H9 (cell line): ENCODE data around the gene GSX2. TPM values are rescaled to one million over a fixed set of nuclear protein-coding genes. Genes with fewer than 3 reads are reported as not detected.

Experiments used
- DNase-seq: peaks from one replicate; pipeline ENCODE4 v3.0.0-alpha.2; 2017
- H2AFZ ChIP-seq: one replicate; pipeline ENCODE4 v1.6.1; 2013; ENCODE audit warnings: mild to moderate bottlenecking, low read length, control low read depth, moderate library complexity
- H2AK5ac ChIP-seq: 2 replicates; pipeline ENCODE4 v1.6.1; 2013; ENCODE audit warnings: low read length, control low read depth, mixed read lengths; ENCODE audit not compliant: insufficient read length
- H2BK120ac ChIP-seq: one replicate; pipeline ENCODE4 v1.6.1; 2013; ENCODE audit warnings: low read depth, mild to moderate bottlenecking, low read length, control low read depth, inconsistent platforms; ENCODE audit not compliant: poor library complexity, severe bottlenecking
- H2BK12ac ChIP-seq: 2 replicates; pipeline ENCODE4 v1.6.1; 2013; ENCODE audit warnings: low read length, control low read depth, mixed read lengths, low read depth; ENCODE audit not compliant: insufficient read length
- H2BK15ac ChIP-seq: 2 replicates; pipeline ENCODE4 v1.6.1; 2013; ENCODE audit warnings: low read depth, low read length, control low read depth
- H2BK20ac ChIP-seq: one replicate; pipeline ENCODE4 v1.6.1; 2013; ENCODE audit warnings: low read depth, mild to moderate bottlenecking, low read length, control low read depth, inconsistent platforms; ENCODE audit not compliant: poor library complexity, severe bottlenecking
- H2BK5ac ChIP-seq: 2 replicates; pipeline ENCODE4 v1.6.1; 2013; ENCODE audit warnings: low read length, control low read depth, mixed read lengths; ENCODE audit not compliant: insufficient read length
- H3K14ac ChIP-seq: 2 replicates; pipeline ENCODE4 v1.6.1; 2013; ENCODE audit warnings: low read length, control low read depth; ENCODE audit not compliant: insufficient read depth
- H3K18ac ChIP-seq: 2 replicates; pipeline ENCODE4 v1.6.1; 2013; ENCODE audit warnings: low read depth, mild to moderate bottlenecking, mixed read lengths, low read length, control low read depth; ENCODE audit not compliant: insufficient read length
- H3K23ac ChIP-seq: 2 replicates; pipeline ENCODE4 v1.6.1; 2013; ENCODE audit warnings: low read length, control low read depth, mixed read lengths, low read depth; ENCODE audit not compliant: insufficient read length
- H3K23me2 ChIP-seq: 2 replicates; pipeline ENCODE4 v1.6.1; 2013; ENCODE audit warnings: low read depth, mild to moderate bottlenecking, mixed read lengths, low read length, control low read depth; ENCODE audit not compliant: insufficient read length, poor library complexity, severe bottlenecking
- H3K27ac ChIP-seq: 2 replicates; pipeline ENCODE4 v1.5.1; 2013; ENCODE audit warnings: low read length, control low read depth, mixed read lengths, low read depth; ENCODE audit not compliant: insufficient read length
- H3K27me3 ChIP-seq: 2 replicates; pipeline ENCODE4 v1.6.1; 2013; ENCODE audit warnings: low read length, control low read depth, inconsistent platforms; ENCODE audit not compliant: insufficient read depth
- H3K4ac ChIP-seq: 2 replicates; pipeline ENCODE4 v1.6.1; 2013; ENCODE audit warnings: low read depth, mild to moderate bottlenecking, control low read depth, inconsistent platforms, low read length, moderate library complexity
- H3K4me1 ChIP-seq: 2 replicates; pipeline ENCODE4 v1.6.1; 2013; ENCODE audit warnings: low read length, control low read depth, inconsistent platforms; ENCODE audit not compliant: insufficient read depth
- H3K4me2 ChIP-seq: 2 replicates; pipeline ENCODE4 v1.6.1; 2013; ENCODE audit warnings: low read length, control low read depth, mixed read lengths; ENCODE audit not compliant: insufficient read length, insufficient read depth
- H3K56ac ChIP-seq: 2 replicates; pipeline ENCODE4 v1.6.1; 2013; ENCODE audit warnings: low read depth, mild to moderate bottlenecking, mixed read lengths, low read length, control low read depth; ENCODE audit not compliant: insufficient read length
- H3K79me1 ChIP-seq: 2 replicates; pipeline ENCODE4 v1.6.1; 2013; ENCODE audit warnings: low read depth, mild to moderate bottlenecking, moderate library complexity, low read length, control low read depth, inconsistent platforms; ENCODE audit not compliant: insufficient read depth, poor library complexity, severe bottlenecking
- H3K79me2 ChIP-seq: 2 replicates; pipeline ENCODE4 v1.6.1; 2013; ENCODE audit warnings: low read length, control low read depth, inconsistent platforms; ENCODE audit not compliant: insufficient read depth
- H3K9ac ChIP-seq: 2 replicates; pipeline ENCODE4 v1.6.1; 2013; ENCODE audit warnings: low read length, control low read depth, mixed read lengths; ENCODE audit not compliant: insufficient read length; ENCODE audit errors: extremely low read depth
- H3K9me3 ChIP-seq: one replicate; pipeline ENCODE4 v1.6.1; 2013; ENCODE audit warnings: low read depth, low read length, inconsistent platforms; ENCODE audit not compliant: control insufficient read depth
- H3T11ph ChIP-seq: one replicate; pipeline ENCODE4 v1.6.1; 2013; ENCODE audit warnings: mild to moderate bottlenecking, low read length, control low read depth, inconsistent platforms
- H4K20me1 ChIP-seq: one replicate; pipeline ENCODE4 v1.6.1; 2013; ENCODE audit not compliant: control insufficient read depth, insufficient read length, insufficient read depth
- H4K5ac ChIP-seq: 2 replicates; pipeline ENCODE4 v1.6.1; 2013; ENCODE audit warnings: low read depth, mild to moderate bottlenecking, mixed read lengths, low read length, control low read depth; ENCODE audit not compliant: insufficient read length
- H4K8ac ChIP-seq: replicated peaks from 2 replicates; pipeline ENCODE4 v1.6.1; 2013; ENCODE audit warnings: low read length, control low read depth, mixed read lengths, low read depth; ENCODE audit not compliant: insufficient read length
- H4K91ac ChIP-seq: 2 replicates; pipeline ENCODE4 v1.6.1; 2013; ENCODE audit warnings: low read depth, mild to moderate bottlenecking, moderate library complexity, mixed read lengths, low read length, control low read depth; ENCODE audit not compliant: insufficient read length
- H3K27ac Mint-ChIP-seq, 3 experiments: 2 replicates in 2 of 3; 3 replicates in 1 of 3; pipeline ENCODE4 v1.8.0; 2020 to 2021; ENCODE audit warnings: mixed read lengths in 3 of 3, mild to moderate bottlenecking in 1 of 3, moderate library complexity in 1 of 3
- H3K27me3 Mint-ChIP-seq: 2 replicates; pipeline ENCODE4 v1.8.0; 2021; ENCODE audit warnings: low read depth, mild to moderate bottlenecking, moderate library complexity, mixed read lengths
- H3K36me3 Mint-ChIP-seq, 3 experiments: 2 replicates in 2 of 3; 3 replicates in 1 of 3; pipeline ENCODE4 v1.8.0; 2020 to 2021; ENCODE audit warnings: low read depth in 3 of 3, mixed read lengths in 3 of 3; ENCODE audit not compliant: insufficient read depth in 1 of 3
- H3K4me1 Mint-ChIP-seq, 2 experiments: 2 replicates each; pipeline ENCODE4 v1.8.0; 2020; ENCODE audit warnings: mixed read lengths in 2 of 2
- H3K4me3 Mint-ChIP-seq, 2 experiments: 2 replicates in 1 of 2; 3 replicates in 1 of 2; pipeline ENCODE4 v1.8.0; 2020 to 2021; ENCODE audit warnings: mild to moderate bottlenecking in 2 of 2, mixed read lengths in 2 of 2, moderate library complexity in 1 of 2
- H3K9me3 Mint-ChIP-seq, 2 experiments: 2 replicates in 1 of 2; 3 replicates in 1 of 2; pipeline ENCODE4 v1.8.0; 2020; ENCODE audit warnings: mild to moderate bottlenecking in 2 of 2, mixed read lengths in 2 of 2, moderate library complexity in 1 of 2
- CTCF ChIP-seq: fragments of 200-600 bp; sonication (generic); conservative IDR thresholded peaks from 3 replicates; pipeline ENCODE4 v1.8.0; 2021; ENCODE audit warnings: antibody characterized with exemption, mild to moderate bottlenecking
- WGBS: extraction: QIAGEN DNeasy Blood & Tissue Kit; methylation state at CpG from one replicate; pipeline ENCODE4 v1.1.7; 2013; ENCODE audit warnings: missing lambda C conversion rate, low lambda C conversion rate, mixed read lengths; ENCODE audit not compliant: insufficient read length; ENCODE audit errors: extremely low coverage; 5-methylcytosine and 5-hydroxymethylcytosine counted together
- total RNA-seq: library from RNA; stranded (reverse); gene quantifications from 2 replicates; pipeline ENCODE4 v1.2.1, GENCODE V29; 2021

The GSX2 gene
- total RNA-seq, 1 experiment from 2014 or later = not detected

GRCh38 chr4:54109241-54110018 is 9.5 kb downstream of the GSX2 start:
- no peaks in the 10 kb centered on the region for H3K9me3 ChIP-seq
- H4K5ac ChIP-seq = no peak overlapping the region
- H3K4me1 ChIP-seq = no peaks in the 10 kb centered on the region; the same call in 1 of the 2 replicates
- no CpG with 5 or more reads among the region's 51 CpGs for WGBS
- H3K79me2 ChIP-seq = no peaks in the 10 kb centered on the region
- H4K8ac ChIP-seq = no peak overlapping the region
- H4K91ac ChIP-seq = no peak overlapping the region
- H2AFZ ChIP-seq = no peak overlapping the region
- no peak overlapping the region for H3K9ac ChIP-seq
- no peak overlapping the region for H3K4ac ChIP-seq
- H3K27me3 ChIP-seq = peaks cover 39% of the 10 kb centered on the region
- Mint-ChIP-seq H3K4me1 (peaks cover 35 to 47% of the 10 kb centered on the region in 2 experiments), H3K4me3 (peak overlapping the region; percentile 35 to 74), H3K27ac (no peak overlapping the region), H3K36me3 (0 out of 7 replicates have a peak, but pooled peaks cover 0 to 2% (median 0%) of the 10 kb centered on the region in 3 experiments), H3K27me3 (peaks cover 92% of the 10 kb centered on the region), H3K9me3 (peaks cover 0 to 3% of the 10 kb centered on the region in 2 experiments; a peak in 1 of 5 replicates)
- no peak overlapping the region for H2BK120ac ChIP-seq
- no peak overlapping the region for H3K23ac ChIP-seq
- TF ChIP-seq CTCF = no peak
- no peak overlapping the region for H3K56ac ChIP-seq
- H2BK12ac ChIP-seq = no peak overlapping the region
- H3T11ph ChIP-seq = no peak overlapping the region
- peak; percentile 58 for DNase-seq
- peak overlapping the region; percentile 81 for H3K4me2 ChIP-seq
- H3K23me2 ChIP-seq = peaks cover 17% of the 10 kb centered on the region
- H4K20me1 ChIP-seq = no peaks in the 10 kb centered on the region
- no peak overlapping the region for H3K27ac ChIP-seq
- no peak overlapping the region for H2BK15ac ChIP-seq
- H2AK5ac ChIP-seq = no peak overlapping the region
- no peak overlapping the region for H2BK20ac ChIP-seq
- H2BK5ac ChIP-seq = no peak overlapping the region
- peak overlapping the region; percentile 71; the same call in 1 of the 2 replicates for H3K14ac ChIP-seq
- no peaks in the 10 kb centered on the region for H3K79me1 ChIP-seq
- H3K18ac ChIP-seq = peak overlapping the region; percentile 59
